Upper lobe of right lung (tissue), 1 donor: ENCODE data around the gene NIN. TPM values are rescaled to one million over a fixed set of nuclear protein-coding genes. Genes with fewer than 3 reads are reported as not detected.

ENCODE experiments used
- ATAC-seq: fragments of 200-7000 bp; cut with Tn5 transposase; one replicate; pipeline ENCODE4 v1.9.1; 2020; ENCODE audit warnings: mild to moderate bottlenecking, moderate library complexity
- DNase-seq: peaks from one replicate; pipeline ENCODE4 v3.0.0-alpha.2; 2020
- H3K27ac ChIP-seq: fragments of 200-600 bp; one replicate; pipeline ENCODE4 v1.8.0; 2022
- H3K27me3 ChIP-seq: fragments of 200-600 bp; one replicate; pipeline ENCODE4 v1.8.0; 2022; ENCODE audit warnings: mild to moderate bottlenecking
- H3K36me3 ChIP-seq: fragments of 200-600 bp; one replicate; pipeline ENCODE4 v1.8.0; 2022
- H3K4me1 ChIP-seq: fragments of 200-600 bp; one replicate; pipeline ENCODE4 v1.8.0; 2022
- H3K4me3 ChIP-seq: fragments of 200-600 bp; one replicate; pipeline ENCODE4 v1.8.0; 2022; ENCODE audit warnings: mild to moderate bottlenecking
- H3K9me3 ChIP-seq: fragments of 200-600 bp; one replicate; pipeline ENCODE4 v1.8.0; 2022
- intact Hi-C: fragments of 100-400 bp; cut with DNase I; formaldehyde crosslinking; loops from one replicate; pipeline ENCODE4 v1.11.0; 2022
- total RNA-seq: library from RNA; stranded (reverse); fragmentation: NEBNext Ultra II Directional; extraction: Animal tissue kit (Norgen Biotek cat#: 25700); gene quantifications from one replicate; pipeline ENCODE4 v1.2.1, GENCODE V29; 2021
- TF ChIP-seq, protein P1 (sequence below): fragments of 200-600 bp; IDR thresholded peaks from one replicate; pipeline ENCODE4 v1.8.0; 2022; ENCODE audit warnings: antibody characterized with exemption
- donor health status: DM: no; HTN: yes; CAD: no; lungs with severe emphysema.

NIN gene
- total RNA-seq, 1 donor from 2014 or later, result 37.5 TPM

DNA sequence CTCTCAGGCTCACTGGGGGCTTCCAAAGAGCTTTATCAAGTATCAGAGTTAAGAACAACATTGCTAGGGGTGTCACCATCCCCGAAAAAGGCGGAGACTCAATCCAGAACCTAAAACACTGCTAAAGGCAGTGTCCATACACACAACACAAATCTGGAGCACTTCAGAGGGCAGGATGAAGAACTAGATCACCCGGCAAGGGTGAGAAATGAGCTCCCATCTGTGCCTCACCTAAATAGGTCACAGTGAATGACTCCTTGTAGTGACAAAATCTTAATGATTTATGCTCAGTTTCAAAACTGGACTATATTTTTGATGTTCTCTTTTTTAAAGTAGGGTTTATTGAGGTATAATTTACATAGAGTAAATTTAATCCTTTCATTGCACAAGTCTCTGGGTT, 25.6 kb downstream of the NIN start:
- Histone ChIP-seq H3K9me3 (no peaks in the 10 kb centered on the region), H3K4me3 (no peak overlapping the region), H3K36me3 (no peaks in the 10 kb centered on the region), H3K4me1 (no peaks in the 10 kb centered on the region), H3K27ac (no peak overlapping the region), H3K27me3 (no peaks in the 10 kb centered on the region)
- ATAC-seq, result no peak
- TF ChIP-seq, protein P1, sequence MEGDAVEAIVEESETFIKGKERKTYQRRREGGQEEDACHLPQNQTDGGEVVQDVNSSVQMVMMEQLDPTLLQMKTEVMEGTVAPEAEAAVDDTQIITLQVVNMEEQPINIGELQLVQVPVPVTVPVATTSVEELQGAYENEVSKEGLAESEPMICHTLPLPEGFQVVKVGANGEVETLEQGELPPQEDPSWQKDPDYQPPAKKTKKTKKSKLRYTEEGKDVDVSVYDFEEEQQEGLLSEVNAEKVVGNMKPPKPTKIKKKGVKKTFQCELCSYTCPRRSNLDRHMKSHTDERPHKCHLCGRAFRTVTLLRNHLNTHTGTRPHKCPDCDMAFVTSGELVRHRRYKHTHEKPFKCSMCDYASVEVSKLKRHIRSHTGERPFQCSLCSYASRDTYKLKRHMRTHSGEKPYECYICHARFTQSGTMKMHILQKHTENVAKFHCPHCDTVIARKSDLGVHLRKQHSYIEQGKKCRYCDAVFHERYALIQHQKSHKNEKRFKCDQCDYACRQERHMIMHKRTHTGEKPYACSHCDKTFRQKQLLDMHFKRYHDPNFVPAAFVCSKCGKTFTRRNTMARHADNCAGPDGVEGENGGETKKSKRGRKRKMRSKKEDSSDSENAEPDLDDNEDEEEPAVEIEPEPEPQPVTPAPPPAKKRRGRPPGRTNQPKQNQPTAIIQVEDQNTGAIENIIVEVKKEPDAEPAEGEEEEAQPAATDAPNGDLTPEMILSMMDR, result no peak
- intact Hi-C loops, result no loop called here
- DNase-seq, result no peak

DNA sequence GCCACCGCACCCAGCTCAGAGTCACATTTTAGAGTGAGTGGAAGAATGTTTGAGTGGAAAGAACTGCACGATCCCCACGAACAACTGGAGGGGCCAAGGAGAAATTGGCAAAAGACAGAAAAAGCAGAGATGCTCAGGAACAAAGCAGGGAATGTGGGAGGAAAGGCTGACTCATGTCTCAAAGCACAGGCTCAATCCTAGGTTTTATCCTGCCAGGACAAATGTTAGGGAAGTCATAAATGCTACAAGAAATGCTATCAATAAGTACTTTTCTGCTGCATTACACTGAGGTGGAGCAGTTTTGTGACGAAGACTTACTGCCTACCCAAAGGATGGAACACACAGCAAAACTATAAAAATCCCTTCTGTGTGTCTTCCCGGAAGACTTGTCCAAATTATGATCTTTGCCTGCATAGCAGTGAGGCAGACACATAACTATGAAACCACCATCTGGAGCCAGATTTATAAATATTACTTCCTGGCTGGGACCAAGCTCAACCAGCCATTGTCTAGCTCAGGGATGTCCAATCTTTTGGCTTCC, 26.7 kb downstream of the NIN start:
- TF ChIP-seq, protein P1, result no peak
- no peaks in the 10 kb centered on the region for H3K9me3 ChIP-seq
- intact Hi-C loops, result no loop called here
- no peaks in the 10 kb centered on the region for H3K4me1 ChIP-seq
- no peak for DNase-seq
- no peaks in the 10 kb centered on the region for H3K36me3 ChIP-seq
- ATAC-seq, result peak; percentile 27
- H3K4me3 ChIP-seq, result no peak overlapping the region
- H3K27me3 ChIP-seq, result no peaks in the 10 kb centered on the region
- no peak overlapping the region for H3K27ac ChIP-seq

GRCh38 chr14:50801706-50802105, 29.3 kb downstream of the NIN start:
- TF ChIP-seq, protein P1, result no peak
- intact Hi-C loops, result no loop called here
- ATAC-seq (no peak), DNase-seq (no peak)
- no peak overlapping the region for H3K27ac ChIP-seq
- no peaks in the 10 kb centered on the region for H3K36me3 ChIP-seq
- no peaks in the 10 kb centered on the region for H3K9me3 ChIP-seq
- H3K4me1 ChIP-seq, result no peaks in the 10 kb centered on the region
- no peaks in the 10 kb centered on the region for H3K27me3 ChIP-seq
- no peak overlapping the region for H3K4me3 ChIP-seq

GRCh38 chr14:50800032-50800431, 30.9 kb downstream of the NIN start:
- no peak for ATAC-seq
- H3K4me1 ChIP-seq, result no peaks in the 10 kb centered on the region
- no peak for DNase-seq
- no peak overlapping the region for H3K27ac ChIP-seq
- intact Hi-C loops, result no loop called here
- H3K27me3 ChIP-seq, result no peaks in the 10 kb centered on the region
- TF ChIP-seq, protein P1, result no peak
- H3K36me3 ChIP-seq, result no peaks in the 10 kb centered on the region
- no peaks in the 10 kb centered on the region for H3K9me3 ChIP-seq
- H3K4me3 ChIP-seq, result no peak overlapping the region

DNA sequence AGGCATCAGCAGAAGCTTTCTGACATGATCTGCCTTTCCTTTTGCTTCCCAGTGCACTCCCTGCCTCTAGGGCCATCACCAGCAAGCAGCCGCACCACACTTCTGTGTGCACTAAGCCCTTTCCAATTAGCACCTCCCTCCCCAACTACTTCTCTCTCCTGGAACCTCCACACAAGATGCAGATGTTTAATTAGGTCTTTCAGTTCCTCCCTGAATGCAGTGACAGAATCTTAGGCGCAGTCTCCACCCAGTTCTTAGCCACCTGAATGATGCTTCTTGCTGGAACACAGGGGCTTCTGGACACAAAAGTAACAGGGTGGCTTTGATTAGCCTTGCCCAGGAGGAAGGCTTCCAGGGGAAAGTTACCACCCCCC, 32.9 kb downstream of the NIN start:
- ATAC-seq, result no peak
- no peaks in the 10 kb centered on the region for H3K9me3 ChIP-seq
- intact Hi-C loops, result no loop called here

More for the DNA sequence above, 32.9 kb downstream of the NIN start:
- Histone ChIP-seq H3K27ac (no peak overlapping the region), H3K36me3 (no peaks in the 10 kb centered on the region), H3K27me3 (no peaks in the 10 kb centered on the region), H3K4me1 (no peaks in the 10 kb centered on the region), H3K4me3 (no peak overlapping the region)
- DNase-seq, result no peak
- TF ChIP-seq, protein P1, result no peak
